Neural cell (in vitro differentiated cells): ENCODE data around the gene PDLIM5.
A peak's percentile ranks its signal among the peaks of the same experiment; 100 is the strongest.

Experiments
- CTCF ChIP-seq: fragments of 450-650 bp; IDR thresholded peaks from 2 replicates; pipeline ENCODE4 v1.5.1; 2014; ENCODE audit warnings: antibody characterized with exemption, mild to moderate bottlenecking, moderate library complexity; ENCODE audit not compliant: poor library complexity, severe bottlenecking
- POLR2AphosphoS5 ChIP-seq: IDR thresholded peaks from 2 replicates; pipeline ENCODE4 v1.6.1; 2012
- RAD21 ChIP-seq: fragments of 450-650 bp; conservative IDR thresholded peaks from 2 replicates; pipeline ENCODE4 v1.6.1; 2014; ENCODE audit warnings: antibody characterized with exemption, mild to moderate bottlenecking, moderate library complexity
- TAF1 ChIP-seq: IDR thresholded peaks from 2 replicates; pipeline ENCODE4 v1.6.1; 2012; ENCODE audit warnings: low read depth

DNA sequence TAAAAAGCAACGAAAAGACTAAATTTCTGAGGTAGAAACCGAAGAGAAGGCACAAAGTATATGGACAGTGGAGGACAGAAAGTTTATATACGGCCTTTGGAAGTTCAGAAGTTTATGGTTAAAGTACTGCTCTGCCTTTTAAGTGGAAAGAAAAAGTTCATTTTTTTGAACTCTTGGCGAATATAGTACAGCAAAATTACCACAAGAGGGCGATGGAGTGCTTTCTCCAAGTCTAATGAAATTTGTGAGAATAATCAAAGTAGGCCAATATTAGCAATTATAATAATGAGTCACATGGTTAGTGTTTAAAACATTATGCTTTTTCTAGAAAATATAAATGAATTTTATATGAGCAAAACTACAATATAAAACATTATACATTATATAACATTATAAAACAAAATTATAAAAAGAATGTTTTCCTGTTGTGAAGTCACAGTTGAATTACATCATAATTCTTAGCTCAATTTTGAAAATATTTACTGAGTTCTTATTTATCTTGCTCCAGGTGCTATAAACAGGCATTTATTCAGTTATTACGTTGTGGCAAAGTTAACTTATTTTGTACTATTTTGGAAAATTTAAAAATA, 169.8 kb downstream of the PDLIM5 start:
- TF ChIP-seq TAF1 (no peak), POLR2AphosphoS5 (no peak), CTCF (peak; percentile 86), RAD21 (peak; percentile 89)
